Measurements from ENCODE around the gene MEF2A.

MEF2A gene

GRCh38 chr15:99565299-99566156 lies at the start of gene MEF2A:
Gene MEF2A (plus strand): TSS chr15:99565984. CDS start chr15:99633120, 67,136 bp downstream.
- Histone ChIP-seq H3K27ac (ENCODE audit: extremely low read depth, low read depth, low read length) (peak within 1 kb of the TSS; percentile 94), H3K4me1 (ENCODE audit: control insufficient read depth, insufficient read depth, low read length) (peaks cover 24% of the 10 kb centered on the region), H3K9me3 (ENCODE audit: control insufficient read depth, insufficient read depth, low read depth, low read length) (no peaks in the 10 kb centered on the region), H3K36me3 (ENCODE audit: control insufficient read depth in 2 of 2, insufficient read depth in 1 of 2, low read length in 2 of 2) (no peaks in the 10 kb centered on the region), H3K4me3 (ENCODE audit: low read depth, low read length) (peak within 1 kb of the TSS; percentile 86)
- ChIA-PET CTCF (interaction anchor here (3.4 kb wide), 1 partner anchor 139 kb away, joined by 18 read pairs; no protein-coding TSS in a partner anchor), POLR2A (interaction anchor here (0.5 to 3.3 kb wide), 16 partner anchors 9 to 475 kb away, joined by 3 to 14 read pairs (median 4); partner anchors contain the start of genes LRRC28 and LYSMD4)
- TF ChIP-seq SP2 (tag by site-specific recombination; IDR thresholded peaks at IDR 0.05) (peak; percentile 77), ZNF660 (tag by site-specific recombination; IDR thresholded peaks at IDR 0.05) (peak; percentile 91), ZNF423 (tag by site-specific recombination; IDR thresholded peaks at IDR 0.05) (no peak), ZNF341 (tag by site-specific recombination; IDR thresholded peaks at IDR 0.05; ENCODE audit: low read depth) (peak; percentile 89), ZNF266 (tag by site-specific recombination; IDR thresholded peaks at IDR 0.05; ENCODE audit: low read depth) (no peak), ZSCAN30 (tag by site-specific recombination; IDR thresholded peaks at IDR 0.05) (peak; percentile 93), ZIC2 (tag by site-specific recombination; IDR thresholded peaks at IDR 0.05) (peak; percentile 61), BCL6B (tag by site-specific recombination; IDR thresholded peaks at IDR 0.05) (no peak), ZNF433 (tag by site-specific recombination; IDR thresholded peaks at IDR 0.05; ENCODE audit: low read depth) (no peak), ZNF184 (tag by site-specific recombination; IDR thresholded peaks at IDR 0.05) (0 out of 2 replicates have a peak, but pooled peaks have one; percentile 56), ZNF639 (tag by site-specific recombination; IDR thresholded peaks at IDR 0.05) (peak; percentile 87), ZNF121 (tag by site-specific recombination; IDR thresholded peaks at IDR 0.05) (peak; percentile 38; the same call in 1 of the 2 replicates), ZNF335 (tag by site-specific recombination; conservative IDR thresholded peaks at IDR 0.05) (peak; percentile 72), ZNF561 (tag by site-specific recombination; IDR thresholded peaks at IDR 0.05; ENCODE audit: borderline replicate concordance) (peak; percentile 88), ZNF24 (tag by site-specific recombination; IDR thresholded peaks at IDR 0.05) (peak; percentile 86), ZNF10 (tag by site-specific recombination; IDR thresholded peaks at IDR 0.05) (peak; percentile 70), ZBTB20 (tag by site-specific recombination; IDR thresholded peaks at IDR 0.05) (peak; percentile 81), ZNF747 (tag by site-specific recombination; IDR thresholded peaks at IDR 0.05) (no peak), ZNF624 (tag by site-specific recombination; IDR thresholded peaks at IDR 0.05) (no peak), ZBTB1 (tag by site-specific recombination; IDR thresholded peaks at IDR 0.05) (peak; percentile 27; the same call in 1 of the 2 replicates), ZSCAN16 (tag by site-specific recombination; IDR thresholded peaks at IDR 0.05) (0 out of 2 replicates have a peak, but pooled peaks have one; percentile 35), OVOL3 (tag by site-specific recombination; IDR thresholded peaks at IDR 0.05) (peak; percentile 52; the same call in 1 of the 2 replicates), ZSCAN18 (tag by site-specific recombination; IDR thresholded peaks at IDR 0.05) (peak; percentile 89), ZFP41 (tag by site-specific recombination; IDR thresholded peaks at IDR 0.05; ENCODE audit: borderline replicate concordance) (no peak), ZNF585B (tag by site-specific recombination; IDR thresholded peaks at IDR 0.05) (no peak), HOXA7 (CRISPR knock-in tag; IDR thresholded peaks at IDR 0.05; ENCODE audit: borderline replicate concordance) (no peak), GLI4 (tag by site-specific recombination; IDR thresholded peaks at IDR 0.05) (peak; percentile 94), ZNF776 (tag by site-specific recombination; IDR thresholded peaks at IDR 0.05; ENCODE audit: borderline replicate concordance) (no peak), GLI2 (tag by site-specific recombination; IDR thresholded peaks at IDR 0.05; ENCODE audit: borderline replicate concordance, low read depth) (no peak), ZNF202 (tag by site-specific recombination; IDR thresholded peaks at IDR 0.05; ENCODE audit: borderline replicate concordance) (no peak), ZBTB17 (tag by site-specific recombination; IDR thresholded peaks at IDR 0.05) (peak; percentile 94)
- TF ChIP-seq, protein P1, sequence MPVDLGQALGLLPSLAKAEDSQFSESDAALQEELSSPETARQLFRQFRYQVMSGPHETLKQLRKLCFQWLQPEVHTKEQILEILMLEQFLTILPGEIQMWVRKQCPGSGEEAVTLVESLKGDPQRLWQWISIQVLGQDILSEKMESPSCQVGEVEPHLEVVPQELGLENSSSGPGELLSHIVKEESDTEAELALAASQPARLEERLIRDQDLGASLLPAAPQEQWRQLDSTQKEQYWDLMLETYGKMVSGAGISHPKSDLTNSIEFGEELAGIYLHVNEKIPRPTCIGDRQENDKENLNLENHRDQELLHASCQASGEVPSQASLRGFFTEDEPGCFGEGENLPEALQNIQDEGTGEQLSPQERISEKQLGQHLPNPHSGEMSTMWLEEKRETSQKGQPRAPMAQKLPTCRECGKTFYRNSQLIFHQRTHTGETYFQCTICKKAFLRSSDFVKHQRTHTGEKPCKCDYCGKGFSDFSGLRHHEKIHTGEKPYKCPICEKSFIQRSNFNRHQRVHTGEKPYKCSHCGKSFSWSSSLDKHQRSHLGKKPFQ (tag by site-specific recombination; IDR thresholded peaks at IDR 0.05) = peak; percentile 40; the same call in 1 of the 2 replicates

Measured in HEK293 (cell line).